HCT116 (cell line): ENCODE data around the gene ELL2. TPM values are rescaled to one million over a fixed set of nuclear protein-coding genes. Genes with fewer than 3 reads are reported as not detected.

ENCODE experiments used
- ATAC-seq: fragments of 200-7000 bp; cut with Tn5 transposase; 2 replicates; pipeline ENCODE4 v1.9.1; 2020; ENCODE audit warnings: mild to moderate bottlenecking, moderate library complexity
- BruUV-seq: library from RNA; stranded (reverse); fragments of 400-500 nt; replicated peaks from 2 replicates; lab custom pipeline; 2021; lab: Mats Ljungman, UMichigan
- CTCF ChIA-PET: fragments of 300-600 bp; sonication (Branson Sonifier 250); formaldehyde crosslinking; loops from one replicate; lab custom pipeline; 2021; ENCODE audit warnings: antibody characterized with exemption; lab: Charles Lee
- POLR2A ChIA-PET: fragments of 300-600, 350-600 bp; sonication (Branson Sonifier 250); formaldehyde crosslinking; loops from one replicate; lab custom pipeline; 2021; ENCODE audit warnings: antibody characterized with exemption; lab: Charles Lee
- RAD21 ChIA-PET, 2 experiments: fragments of 300-600 bp; sonication (Branson Sonifier 250); formaldehyde crosslinking; loops; one replicate each; lab custom pipeline; 2023; ENCODE audit warnings: low total read pairs in 2 of 2; ENCODE audit not compliant: uncharacterized antibody in 2 of 2, unreplicated experiment in 2 of 2, low non-redundant PET in 1 of 2; lab: Charles Lee
- DNase-seq: peaks from one replicate; pipeline ENCODE4 v3.0.0-alpha.2; 2010; ENCODE audit warnings: low read depth, low spot score
- H2AFZ ChIP-seq: fragments of 200-600 bp; shearing (Covaris generic), sonication (generic); 2 replicates; pipeline ENCODE4 v1.6.1; 2017; ENCODE audit warnings: low read depth, mixed run types, mixed read lengths, antibody characterized with exemption, low read length; ENCODE audit not compliant: poor library complexity, severe bottlenecking
- H3K27ac ChIP-seq: 2 replicates; pipeline ENCODE4 v1.5.1; 2012; ENCODE audit warnings: low read depth, low read length
- H3K27me3 ChIP-seq: fragments of 200-600 bp; sonication (generic); 2 replicates; pipeline ENCODE4 v1.6.1; 2016; ENCODE audit warnings: mixed run types, low read length, mixed read lengths; ENCODE audit not compliant: insufficient read depth
- H3K36me3 ChIP-seq, 2 experiments: fragments of 200-500 bp in 1 of 2; fragments of 200-600 bp in 1 of 2; sonication (Bioruptor generic) in 1 of 2; sonication (generic) in 1 of 2; 2 replicates each; pipeline versions ENCODE4 v1.5.1 to v1.6.1; 2014 to 2016; ENCODE audit warnings: low read length in 2 of 2, inconsistent platforms in 1 of 2, mixed read lengths in 1 of 2, mixed run types in 1 of 2; ENCODE audit not compliant: insufficient read depth in 2 of 2, control insufficient read depth in 1 of 2
- H3K4me1 ChIP-seq, 2 experiments: fragments of 200-600 bp in 1 of 2; sonication (generic) in 1 of 2; 2 replicates each; pipeline versions ENCODE4 v1.5.1 to v1.6.1; 2012 to 2017; ENCODE audit warnings: low read length in 2 of 2, inconsistent platforms in 1 of 2, mild to moderate bottlenecking in 1 of 2, mixed read lengths in 1 of 2, mixed run types in 1 of 2, moderate library complexity in 1 of 2; ENCODE audit not compliant: insufficient read depth in 2 of 2, control insufficient read depth in 1 of 2
- H3K4me2 ChIP-seq: fragments of 200-600 bp; sonication (generic); 2 replicates; pipeline ENCODE4 v1.6.1; 2017; ENCODE audit warnings: mixed run types, low read length, mixed read lengths
- H3K4me3 ChIP-seq, 2 experiments: fragments of 200-600 bp in 1 of 2; sonication (generic) in 1 of 2; replicated peaks in 1 of 2; 2 replicates each; pipeline ENCODE4 v1.5.1; 2011 to 2016; ENCODE audit warnings: low read length in 2 of 2, control low read depth in 1 of 2, low read depth in 1 of 2, mild to moderate bottlenecking in 1 of 2, mixed read lengths in 1 of 2, mixed run types in 1 of 2
- H3K79me2 ChIP-seq: fragments of 200-600 bp; sonication (generic); 2 replicates; pipeline ENCODE4 v1.6.1; 2017; ENCODE audit warnings: mild to moderate bottlenecking, mixed run types, low read length, moderate library complexity, mixed read lengths; ENCODE audit not compliant: insufficient read depth
- H3K9ac ChIP-seq: fragments of 200-600 bp; sonication (generic); 2 replicates; pipeline ENCODE4 v1.6.1; 2016; ENCODE audit warnings: low read length, mixed read lengths
- H3K9me2 ChIP-seq: fragments of 200-600 bp; sonication (generic), shearing (Covaris generic); 2 replicates; pipeline ENCODE4 v1.6.1; 2017; ENCODE audit warnings: mixed run types, mild to moderate bottlenecking, moderate library complexity; ENCODE audit not compliant: insufficient read depth
- H3K9me3 ChIP-seq, 2 experiments: fragments of 200-500 bp in 1 of 2; fragments of 200-600 bp in 1 of 2; sonication (Bioruptor generic) in 1 of 2; sonication (generic) in 1 of 2; 2 replicates each; pipeline ENCODE4 v1.6.1; 2014 to 2017; ENCODE audit warnings: low read length in 2 of 2, mixed read lengths in 2 of 2, inconsistent platforms in 1 of 2, low read depth in 1 of 2, mild to moderate bottlenecking in 1 of 2, mixed run types in 1 of 2, moderate library complexity in 1 of 2; ENCODE audit not compliant: control insufficient read depth in 1 of 2, insufficient read depth in 1 of 2
- H4K20me1 ChIP-seq: fragments of 200-600 bp; sonication (generic), shearing (Covaris generic); 2 replicates; pipeline ENCODE4 v1.6.1; 2017; ENCODE audit warnings: mixed run types, mild to moderate bottlenecking, moderate library complexity; ENCODE audit not compliant: insufficient read depth
- ELF1 ChIP-seq: IDR thresholded peaks from 2 replicates; pipeline ENCODE4 v1.6.1; 2012; ENCODE audit warnings: low read depth, borderline replicate concordance
- EZH2phosphoT487 ChIP-seq: fragments of 200-600 bp; IDR thresholded peaks from 2 replicates; pipeline ENCODE4 v1.6.1; 2018; ENCODE audit warnings: antibody characterized with exemption, borderline replicate concordance
- JUND ChIP-seq: IDR thresholded peaks from 2 replicates; pipeline ENCODE4 v1.6.1; 2012
- RAD21 ChIP-seq: IDR thresholded peaks from 2 replicates; pipeline ENCODE4 v1.6.1; 2012; ENCODE audit warnings: low read depth, mild to moderate bottlenecking
- SRF ChIP-seq: IDR thresholded peaks from 2 replicates; pipeline ENCODE4 v1.6.1; 2012; ENCODE audit warnings: low read depth
- YY1 ChIP-seq: IDR thresholded peaks from 2 replicates; pipeline ENCODE4 v1.6.1; 2011; ENCODE audit warnings: low read length, low read depth, moderate library complexity, mild to moderate bottlenecking; ENCODE audit not compliant: insufficient replicate concordance; ENCODE audit errors: extremely low read depth
- intact Hi-C: fragments of 100-400 bp; cut with micrococcal nuclease; formaldehyde crosslinking; loops from 2 replicates; pipeline ENCODE4 v1.10.0; 2022
- total RNA-seq: library from RNA; stranded (reverse); gene quantifications from one replicate; pipeline ENCODE4 v1.2.1, GENCODE V29; 2021; ENCODE audit not compliant: unreplicated experiment
- TF ChIP-seq, protein P1 (sequence below), 3 experiments: fragments of 200-600 bp in 1 of 3; sonication (generic) in 1 of 3; IDR thresholded peaks in 2 of 3; conservative IDR thresholded peaks in 1 of 3; 2 replicates each; pipeline ENCODE4 v1.5.1; 2012 to 2017; ENCODE audit warnings: low read depth in 2 of 3, low read length in 2 of 3, antibody characterized with exemption in 1 of 3, borderline replicate concordance in 1 of 3, control low read depth in 1 of 3, mild to moderate bottlenecking in 1 of 3, mixed read lengths in 1 of 3, mixed run types in 1 of 3, moderate library complexity in 1 of 3; ENCODE audit not compliant: insufficient read depth in 1 of 3
- TF ChIP-seq, protein P2 (sequence below): IDR thresholded peaks from 2 replicates; pipeline ENCODE4 v1.6.1; 2012
- TF ChIP-seq, protein P3 (sequence below): IDR thresholded peaks from 2 replicates; pipeline ENCODE4 v1.6.1; 2011; ENCODE audit warnings: mild to moderate bottlenecking, low read length, moderate library complexity; ENCODE audit not compliant: insufficient replicate concordance; ENCODE audit errors: extremely low read depth

ELL2 gene
- total RNA-seq, 1 experiment from 2014 or later = 29.8 TPM

DNA sequence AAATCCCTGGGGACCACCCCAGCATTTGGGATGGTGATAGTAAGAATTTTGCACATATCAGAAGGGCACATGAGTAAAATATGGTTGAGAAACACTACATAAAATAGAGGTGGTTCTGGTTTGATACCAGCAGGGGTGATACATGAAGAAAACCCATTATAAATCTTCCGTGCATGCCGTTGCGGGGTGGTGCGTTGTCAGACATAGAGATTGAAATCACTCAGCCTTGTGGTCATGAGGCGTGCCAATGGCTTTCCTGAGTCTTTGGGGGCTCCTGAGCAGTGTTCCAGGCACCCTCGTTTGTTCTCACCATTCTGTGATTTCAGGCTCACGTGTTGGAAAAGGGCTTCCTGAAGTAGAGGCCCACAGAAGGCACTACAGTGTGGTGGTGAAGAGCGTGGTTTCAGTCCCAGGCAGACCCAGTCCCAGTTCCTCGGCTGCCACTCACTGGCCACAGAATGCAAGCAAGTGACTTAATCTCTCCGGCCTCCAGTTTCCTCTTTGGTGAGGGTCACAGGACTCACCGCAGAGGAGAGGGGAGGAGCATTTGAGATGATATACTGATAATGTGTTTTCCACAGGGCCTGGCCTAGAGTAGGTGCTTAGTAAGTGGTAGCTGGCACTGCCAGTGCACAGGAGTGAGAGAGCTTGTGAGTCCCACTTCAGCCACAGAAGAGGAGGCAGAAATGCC, 118.7 kb downstream of the ELL2 start:
- H3K4me2 ChIP-seq = no peak overlapping the region
- no peak overlapping the region for H2AFZ ChIP-seq
- no peaks in the 10 kb centered on the region for H3K36me3 ChIP-seq
- H4K20me1 ChIP-seq = no peaks in the 10 kb centered on the region
- ChIA-PET RAD21 (interaction anchor here in 1 of 2 experiments (1.6 kb wide), 1 partner anchor 196 kb away, joined by 3 read pairs; the partner anchor contains the start of gene RFESD), POLR2A (no interaction called here), CTCF (interaction anchor here (0.9 to 4.3 kb wide), 2 partner anchors 12 to 62 kb away, joined by 3 to 30 read pairs; no protein-coding TSS in a partner anchor)
- TF ChIP-seq, protein P1, sequence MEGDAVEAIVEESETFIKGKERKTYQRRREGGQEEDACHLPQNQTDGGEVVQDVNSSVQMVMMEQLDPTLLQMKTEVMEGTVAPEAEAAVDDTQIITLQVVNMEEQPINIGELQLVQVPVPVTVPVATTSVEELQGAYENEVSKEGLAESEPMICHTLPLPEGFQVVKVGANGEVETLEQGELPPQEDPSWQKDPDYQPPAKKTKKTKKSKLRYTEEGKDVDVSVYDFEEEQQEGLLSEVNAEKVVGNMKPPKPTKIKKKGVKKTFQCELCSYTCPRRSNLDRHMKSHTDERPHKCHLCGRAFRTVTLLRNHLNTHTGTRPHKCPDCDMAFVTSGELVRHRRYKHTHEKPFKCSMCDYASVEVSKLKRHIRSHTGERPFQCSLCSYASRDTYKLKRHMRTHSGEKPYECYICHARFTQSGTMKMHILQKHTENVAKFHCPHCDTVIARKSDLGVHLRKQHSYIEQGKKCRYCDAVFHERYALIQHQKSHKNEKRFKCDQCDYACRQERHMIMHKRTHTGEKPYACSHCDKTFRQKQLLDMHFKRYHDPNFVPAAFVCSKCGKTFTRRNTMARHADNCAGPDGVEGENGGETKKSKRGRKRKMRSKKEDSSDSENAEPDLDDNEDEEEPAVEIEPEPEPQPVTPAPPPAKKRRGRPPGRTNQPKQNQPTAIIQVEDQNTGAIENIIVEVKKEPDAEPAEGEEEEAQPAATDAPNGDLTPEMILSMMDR (IDR thresholded peaks at IDR 0.05 in 2 of 3, conservative IDR thresholded peaks at IDR 0.05 in 1 of 3; ENCODE audit: borderline replicate concordance in 1 of 3, insufficient read depth in 1 of 3, low read depth in 2 of 3, low read length in 2 of 3) = 0 out of 6 replicates have a peak, but pooled peaks of 1 of the 3 experiments have one; percentile 24
- TF ChIP-seq, protein P2, sequence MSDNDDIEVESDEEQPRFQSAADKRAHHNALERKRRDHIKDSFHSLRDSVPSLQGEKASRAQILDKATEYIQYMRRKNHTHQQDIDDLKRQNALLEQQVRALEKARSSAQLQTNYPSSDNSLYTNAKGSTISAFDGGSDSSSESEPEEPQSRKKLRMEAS = no peak
- no peak for TF ChIP-seq ELF1
- no peak for TF ChIP-seq JUND
- TF ChIP-seq RAD21 = peak; percentile 54
- TF ChIP-seq, protein P3, sequence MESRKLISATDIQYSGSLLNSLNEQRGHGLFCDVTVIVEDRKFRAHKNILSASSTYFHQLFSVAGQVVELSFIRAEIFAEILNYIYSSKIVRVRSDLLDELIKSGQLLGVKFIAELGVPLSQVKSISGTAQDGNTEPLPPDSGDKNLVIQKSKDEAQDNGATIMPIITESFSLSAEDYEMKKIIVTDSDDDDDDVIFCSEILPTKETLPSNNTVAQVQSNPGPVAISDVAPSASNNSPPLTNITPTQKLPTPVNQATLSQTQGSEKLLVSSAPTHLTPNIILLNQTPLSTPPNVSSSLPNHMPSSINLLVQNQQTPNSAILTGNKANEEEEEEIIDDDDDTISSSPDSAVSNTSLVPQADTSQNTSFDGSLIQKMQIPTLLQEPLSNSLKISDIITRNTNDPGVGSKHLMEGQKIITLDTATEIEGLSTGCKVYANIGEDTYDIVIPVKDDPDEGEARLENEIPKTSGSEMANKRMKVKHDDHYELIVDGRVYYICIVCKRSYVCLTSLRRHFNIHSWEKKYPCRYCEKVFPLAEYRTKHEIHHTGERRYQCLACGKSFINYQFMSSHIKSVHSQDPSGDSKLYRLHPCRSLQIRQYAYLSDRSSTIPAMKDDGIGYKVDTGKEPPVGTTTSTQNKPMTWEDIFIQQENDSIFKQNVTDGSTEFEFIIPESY = no peak
- no peak for TF ChIP-seq EZH2phosphoT487
- TF ChIP-seq SRF = no peak
- no peak for TF ChIP-seq YY1
- H3K27ac ChIP-seq = no peak overlapping the region
- ATAC-seq (peak; percentile 51), DNase-seq (no peak)
- intact Hi-C loops = loop anchor here (10.0 kb wide), 1 partner anchor 558 kb away; the partner anchor contains the start of gene MCTP1
- no peaks in the 10 kb centered on the region for H3K27me3 ChIP-seq
- H3K4me1 ChIP-seq = 0 out of 4 replicates have a peak, but pooled peaks cover 0 to 5% of the 10 kb centered on the region in 2 experiments
- no peaks in the 10 kb centered on the region for H3K79me2 ChIP-seq
- no peak overlapping the region for H3K9ac ChIP-seq
- H3K9me3 ChIP-seq = no peaks in the 10 kb centered on the region
- no TSS peak for BruUV-seq
- H3K9me2 ChIP-seq = no peaks in the 10 kb centered on the region
- no peak overlapping the region for H3K4me3 ChIP-seq
